Gastroesophageal sphincter (tissue), 4 donors: ENCODE measurements around the gene ZFHX3. TPM values are rescaled to one million over a fixed set of nuclear protein-coding genes. Genes with fewer than 3 reads are reported as not detected.

Experiments used
- ATAC-seq: fragments of 150-250 bp; one replicate; pipeline ENCODE4 v1.9.1; 2016; ENCODE audit warnings: mild to moderate bottlenecking, moderate library complexity
- H3K27ac ChIP-seq, 4 donors: fragments of 200-600 bp; sonication (generic) in 3 of 4; 1 replicate in 3 of 4; 2 replicates in 1 of 4; pipeline ENCODE4 v1.5.1; 2016 to 2019
- H3K27me3 ChIP-seq: fragments of 200-600 bp; sonication (generic); one replicate; pipeline ENCODE4 v1.5.1; 2019
- H3K36me3 ChIP-seq, 2 donors: fragments of 200-600 bp; sonication (generic); one replicate each; pipeline ENCODE4 v1.5.1; 2019; ENCODE audit warnings: control low read depth in 1 of 2
- H3K4me1 ChIP-seq, 3 donors: fragments of 200-600 bp; sonication (generic); 1 replicate in 2 of 3; 2 replicates in 1 of 3; pipeline ENCODE4 v1.5.1; 2016 to 2019; ENCODE audit warnings: control low read depth in 2 of 3
- H3K4me3 ChIP-seq, 2 donors: fragments of 200-600 bp; sonication (generic); one replicate each; pipeline ENCODE4 v1.5.1; 2019; ENCODE audit warnings: mild to moderate bottlenecking in 1 of 2, moderate library complexity in 1 of 2
- H3K9me3 ChIP-seq, 3 donors: fragments of 200-600 bp; sonication (generic); one replicate each; pipeline ENCODE4 v1.5.1; 2017 to 2019; ENCODE audit warnings: control low read depth in 2 of 3
- CTCF ChIP-seq, 4 experiments: fragments of 200-600 bp in 2 of 4; fragments of 450-650 bp in 2 of 4; sonication (generic) in 1 of 4; IDR thresholded peaks; one replicate each; pipeline ENCODE4 v1.5.1; 2017 to 2019; ENCODE audit warnings: antibody characterized with exemption in 4 of 4, mild to moderate bottlenecking in 2 of 4, moderate library complexity in 2 of 4
- EP300 ChIP-seq: sonication (generic); formaldehyde crosslinking; IDR thresholded peaks from one replicate; pipeline ENCODE4 v1.6.1; 2017; ENCODE audit warnings: antibody characterized with exemption, mild to moderate bottlenecking
- POLR2A ChIP-seq, 2 donors: fragments of 450-650 bp; IDR thresholded peaks; one replicate each; pipeline ENCODE4 v1.6.1; 2017; ENCODE audit warnings: antibody characterized with exemption in 2 of 2, mild to moderate bottlenecking in 2 of 2, moderate library complexity in 1 of 2
- POLR2AphosphoS5 ChIP-seq: sonication (generic); formaldehyde crosslinking; IDR thresholded peaks from one replicate; pipeline ENCODE4 v1.6.1; 2017; ENCODE audit warnings: antibody characterized with exemption
- WGBS, 2 donors: methylation state at CpG; one replicate each; pipeline ENCODE4 v1.1.5; 2018; ENCODE audit warnings: low coverage in 1 of 2; 5-methylcytosine and 5-hydroxymethylcytosine counted together
- total RNA-seq, 4 donors: library from RNA; depleted of rRNA; stranded (reverse); fragments of >200 nt; gene quantifications; one replicate each; pipeline ENCODE4 v1.1.0, GENCODE V29; 2016

Gene ZFHX3
- total RNA-seq, 4 donors from 2014 or later: 24.0 to 47.1 (median 29.5) TPM

- no peak overlapping the region for H3K4me3 ChIP-seq
- H3K9me3 ChIP-seq: no peaks in the 10 kb centered on the region
- peaks cover 0 to 90% of the 10 kb centered on the region in 2 donors for H3K36me3 ChIP-seq
- no peaks in the 10 kb centered on the region for H3K27me3 ChIP-seq
- no peaks in the 10 kb centered on the region for H3K4me1 ChIP-seq
- no peak overlapping the region for H3K27ac ChIP-seq
- WGBS, 2 donors: 25 to 33% methylated on average over 1 to 2 of the region's 3 CpGs
- ATAC-seq: no peak
- TF ChIP-seq POLR2AphosphoS5 (no peak), EP300 (no peak), POLR2A (IDR thresholded peaks at IDR 0.05) (no peak), CTCF (IDR thresholded peaks at IDR 0.05) (no peak)
Measured at GRCh38 chr16:72797621-72798020, 250.3 kb downstream of the ZFHX3 start.

GRCh38 chr16:72796222-72796621 is 251.7 kb downstream of the ZFHX3 start:
- 80 to 98% methylated on average over 4 to 6 of the region's 18 CpGs for WGBS, 2 donors
- no peaks in the 10 kb centered on the region for H3K27me3 ChIP-seq
- H3K4me1 ChIP-seq: no peaks in the 10 kb centered on the region
- no peak overlapping the region for H3K4me3 ChIP-seq
- no peak for ATAC-seq
- peaks cover 0 to 93% of the 10 kb centered on the region in 2 donors for H3K36me3 ChIP-seq
- no peak for TF ChIP-seq POLR2AphosphoS5
- TF ChIP-seq CTCF (IDR thresholded peaks at IDR 0.05): no peak
- no peak for TF ChIP-seq EP300
- TF ChIP-seq POLR2A (IDR thresholded peaks at IDR 0.05): no peak
- no peaks in the 10 kb centered on the region for H3K9me3 ChIP-seq
- H3K27ac ChIP-seq: no peak overlapping the region

GRCh38 chr16:72794986-72795385 is 252.9 kb downstream of the ZFHX3 start:
- Histone ChIP-seq H3K4me3 (no peak overlapping the region), H3K36me3 (peaks cover 0 to 99% of the 10 kb centered on the region in 2 donors), H3K4me1 (no peaks in the 10 kb centered on the region), H3K27ac (no peak overlapping the region), H3K27me3 (no peaks in the 10 kb centered on the region), H3K9me3 (no peaks in the 10 kb centered on the region)
- 92 to 98% methylated on average over 4 of the region's 9 CpGs for WGBS, 2 donors
- no peak for ATAC-seq
- TF ChIP-seq POLR2AphosphoS5 (no peak), EP300 (no peak), POLR2A (IDR thresholded peaks at IDR 0.05) (no peak), CTCF (IDR thresholded peaks at IDR 0.05) (no peak)

GRCh38 chr16:72794319-72794718 is 253.6 kb downstream of the ZFHX3 start:
- H3K4me3 ChIP-seq: no peak overlapping the region
- H3K4me1 ChIP-seq: no peaks in the 10 kb centered on the region
- peaks cover 0 to 99% of the 10 kb centered on the region in 2 donors for H3K36me3 ChIP-seq
- ATAC-seq: no peak
- H3K27ac ChIP-seq: no peak overlapping the region
- no peaks in the 10 kb centered on the region for H3K27me3 ChIP-seq
- no peaks in the 10 kb centered on the region for H3K9me3 ChIP-seq
- no peak for TF ChIP-seq POLR2A (IDR thresholded peaks at IDR 0.05)
- TF ChIP-seq CTCF (IDR thresholded peaks at IDR 0.05): no peak
- TF ChIP-seq POLR2AphosphoS5: no peak
- TF ChIP-seq EP300: no peak
- 94% methylated on average over 5 of the region's 13 CpGs; no CpG with 5 or more reads in 1 of the 2 donors for WGBS, 2 donors

- Histone ChIP-seq H3K4me3 (no peak overlapping the region), H3K36me3 (peaks cover 0 to 95% of the 10 kb centered on the region in 2 donors), H3K4me1 (peaks cover 0 to 5% (median 0%) of the 10 kb centered on the region in 3 donors), H3K27me3 (no peaks in the 10 kb centered on the region), H3K27ac (no peak overlapping the region), H3K9me3 (no peaks in the 10 kb centered on the region)
- no peak for ATAC-seq
- TF ChIP-seq POLR2AphosphoS5: no peak
- TF ChIP-seq CTCF (IDR thresholded peaks at IDR 0.05): no peak
- no peak for TF ChIP-seq POLR2A (IDR thresholded peaks at IDR 0.05)
- TF ChIP-seq EP300: no peak
- 100% methylated on average over 5 of the region's 12 CpGs; no CpG with 5 or more reads in 1 of the 2 donors for WGBS, 2 donors
Measured at GRCh38 chr16:72793716-72794115, 254.2 kb downstream of the ZFHX3 start.
